GM10266 (cell line): ENCODE measurements around the gene ZNF107.
"Not testable (repeated sequence)": the region's sequence is repeated elsewhere in the genome, so short reads cannot be mapped to it uniquely, and the experiment has no call there.

Source experiments
- DNase-seq: peaks from one replicate; pipeline ENCODE4 v3.0.0; 2012; ENCODE audit errors: extremely low spot score
- TF ChIP-seq, protein P1 (sequence below): IDR thresholded peaks from 2 replicates; pipeline ENCODE4 v1.5.1; 2012; ENCODE audit warnings: mild to moderate bottlenecking, low read depth; ENCODE audit not compliant: control insufficient read depth, insufficient read depth; ENCODE audit errors: missing control alignments

ZNF107 gene

DNA sequence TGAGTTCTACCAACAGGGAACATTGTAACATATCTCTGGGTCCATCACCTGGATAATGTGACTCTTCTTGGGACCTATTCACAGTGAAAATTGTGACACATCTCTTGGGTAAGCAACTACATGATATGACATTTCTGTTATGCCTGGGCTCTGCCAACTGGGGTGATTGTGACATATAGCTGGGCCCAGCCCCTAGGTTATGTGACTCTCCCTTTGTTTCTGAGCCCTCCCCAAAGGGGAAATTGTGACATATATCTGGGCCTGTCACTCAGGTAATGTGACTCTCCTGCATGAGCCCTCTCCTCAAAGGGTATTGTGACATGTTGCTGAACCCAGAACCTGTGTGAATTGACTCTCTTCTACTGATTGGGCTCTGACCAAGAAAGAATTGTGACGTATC lies 22.4 kb upstream of the ZNF107 start:
- DNase-seq, result no peak
- TF ChIP-seq, protein P1, sequence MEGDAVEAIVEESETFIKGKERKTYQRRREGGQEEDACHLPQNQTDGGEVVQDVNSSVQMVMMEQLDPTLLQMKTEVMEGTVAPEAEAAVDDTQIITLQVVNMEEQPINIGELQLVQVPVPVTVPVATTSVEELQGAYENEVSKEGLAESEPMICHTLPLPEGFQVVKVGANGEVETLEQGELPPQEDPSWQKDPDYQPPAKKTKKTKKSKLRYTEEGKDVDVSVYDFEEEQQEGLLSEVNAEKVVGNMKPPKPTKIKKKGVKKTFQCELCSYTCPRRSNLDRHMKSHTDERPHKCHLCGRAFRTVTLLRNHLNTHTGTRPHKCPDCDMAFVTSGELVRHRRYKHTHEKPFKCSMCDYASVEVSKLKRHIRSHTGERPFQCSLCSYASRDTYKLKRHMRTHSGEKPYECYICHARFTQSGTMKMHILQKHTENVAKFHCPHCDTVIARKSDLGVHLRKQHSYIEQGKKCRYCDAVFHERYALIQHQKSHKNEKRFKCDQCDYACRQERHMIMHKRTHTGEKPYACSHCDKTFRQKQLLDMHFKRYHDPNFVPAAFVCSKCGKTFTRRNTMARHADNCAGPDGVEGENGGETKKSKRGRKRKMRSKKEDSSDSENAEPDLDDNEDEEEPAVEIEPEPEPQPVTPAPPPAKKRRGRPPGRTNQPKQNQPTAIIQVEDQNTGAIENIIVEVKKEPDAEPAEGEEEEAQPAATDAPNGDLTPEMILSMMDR, result no peak

DNA sequence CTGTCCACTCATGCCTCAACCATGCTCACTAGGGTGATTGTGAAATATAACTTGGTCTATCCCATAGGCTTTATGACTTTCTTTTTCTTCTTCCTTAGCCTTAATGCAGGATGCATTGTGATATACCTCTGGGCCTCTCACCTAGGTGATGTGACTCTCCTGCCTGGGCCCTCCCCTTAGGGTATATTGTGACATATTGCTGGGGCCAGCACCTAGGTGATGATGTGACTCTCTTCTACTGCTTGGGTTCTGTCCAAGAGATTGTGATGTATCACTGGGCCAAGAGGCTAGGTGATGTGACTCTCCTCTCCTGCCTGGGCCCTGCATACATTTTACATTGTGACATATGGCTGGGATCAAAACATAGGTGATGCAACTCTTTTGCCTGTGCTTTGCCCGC lies 14.7 kb upstream of the ZNF107 start:
- TF ChIP-seq, protein P1, result no peak

DNA sequence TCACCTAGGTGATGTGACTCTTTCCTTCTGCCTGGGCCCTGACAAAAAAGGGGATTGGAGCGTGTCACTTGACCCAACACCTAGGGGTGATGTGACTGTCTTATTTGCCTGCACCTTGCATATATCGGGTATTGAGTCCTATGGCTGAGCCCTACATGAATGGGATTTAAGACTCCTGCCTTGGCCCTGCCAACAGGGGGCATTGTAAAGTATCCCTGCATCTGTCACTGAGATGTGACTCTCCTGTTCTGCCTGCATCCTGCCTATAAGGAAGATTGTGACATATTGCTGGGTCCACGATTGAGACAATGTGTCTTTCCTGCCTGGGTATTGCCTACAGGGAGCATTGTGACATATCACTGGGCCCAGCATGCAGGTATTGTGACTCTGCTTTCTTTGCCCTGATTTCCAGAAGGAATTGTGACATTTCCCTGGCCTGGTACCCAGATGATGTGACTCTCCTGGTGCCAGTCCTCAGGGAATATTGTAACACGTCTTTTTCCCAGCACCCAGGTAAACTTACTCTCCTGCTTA lies 14.2 kb upstream of the ZNF107 start:
- DNase-seq, result no peak
- TF ChIP-seq, protein P1, result no peak

More for the DNA sequence above, 14.7 kb upstream of the ZNF107 start:
- no peak for DNase-seq

DNA sequence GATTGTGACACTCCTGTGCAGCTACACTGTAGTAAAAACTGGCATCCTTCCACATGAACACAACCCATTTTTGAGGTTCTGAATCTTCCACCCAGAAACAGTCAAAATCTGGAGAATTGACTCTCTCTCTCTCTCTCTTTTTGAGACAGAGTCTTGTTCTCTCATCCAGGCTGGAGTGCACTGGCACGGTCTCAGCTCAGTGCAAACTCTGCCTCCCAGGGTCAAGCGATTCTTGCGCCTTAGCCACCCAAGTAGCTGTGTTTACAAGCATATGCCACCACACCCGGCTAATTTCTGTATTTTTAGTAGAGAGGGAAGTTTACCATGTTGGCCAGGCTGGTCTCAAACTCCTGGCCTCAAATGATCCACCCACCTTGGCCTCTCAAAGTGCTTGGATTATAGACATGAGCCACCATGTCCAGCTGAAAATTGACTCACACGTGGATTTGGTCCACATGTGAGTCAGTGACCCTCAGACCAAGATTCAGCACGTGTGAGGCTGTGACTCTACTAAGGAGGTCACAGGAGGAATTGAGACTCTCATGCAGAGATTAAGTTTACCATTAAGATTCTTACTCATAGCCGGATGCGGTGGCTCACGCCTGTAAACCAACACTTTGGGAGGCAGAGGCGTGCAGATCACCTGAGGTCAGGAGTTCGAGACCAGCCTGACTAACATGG lies 12.1 kb upstream of the ZNF107 start:
- TF ChIP-seq, protein P1, result no peak
- DNase-seq, result no peak

DNA sequence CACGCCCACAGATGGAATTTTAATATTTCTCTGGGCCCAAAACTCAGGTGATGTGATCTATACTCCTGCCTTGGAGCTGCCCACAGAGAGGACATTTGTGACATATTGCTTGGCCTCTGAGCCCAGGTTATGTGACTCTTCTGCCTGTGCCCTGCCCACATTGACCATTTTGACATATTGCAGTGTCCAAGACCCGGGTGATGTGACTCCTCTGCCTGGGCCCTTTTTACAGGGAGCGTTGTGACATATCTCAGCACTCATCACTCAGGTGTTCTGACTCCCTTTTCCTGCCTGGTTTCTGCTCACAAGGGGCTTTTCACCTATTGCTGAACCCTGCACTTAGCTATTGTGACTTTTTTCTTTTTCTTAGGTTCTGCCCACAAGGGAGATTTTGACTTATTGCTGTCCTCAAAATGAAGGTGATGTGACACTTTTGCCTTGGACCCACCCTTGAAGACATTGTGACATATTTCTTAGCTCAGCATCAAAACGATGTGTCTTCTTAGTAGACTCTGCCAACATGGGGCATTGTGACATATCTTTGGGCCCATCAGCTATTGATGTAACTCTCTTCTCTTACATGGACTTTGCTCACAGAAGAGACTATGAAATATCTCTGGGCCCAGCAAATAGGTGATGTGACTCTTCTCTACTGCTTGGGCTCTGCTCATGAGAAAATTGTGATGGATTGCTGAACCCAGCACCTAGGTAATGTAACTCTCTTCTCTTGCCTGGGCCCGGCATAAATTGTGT lies 11.0 kb upstream of the ZNF107 start:
- DNase-seq, result no peak
- TF ChIP-seq, protein P1, result no peak

DNA sequence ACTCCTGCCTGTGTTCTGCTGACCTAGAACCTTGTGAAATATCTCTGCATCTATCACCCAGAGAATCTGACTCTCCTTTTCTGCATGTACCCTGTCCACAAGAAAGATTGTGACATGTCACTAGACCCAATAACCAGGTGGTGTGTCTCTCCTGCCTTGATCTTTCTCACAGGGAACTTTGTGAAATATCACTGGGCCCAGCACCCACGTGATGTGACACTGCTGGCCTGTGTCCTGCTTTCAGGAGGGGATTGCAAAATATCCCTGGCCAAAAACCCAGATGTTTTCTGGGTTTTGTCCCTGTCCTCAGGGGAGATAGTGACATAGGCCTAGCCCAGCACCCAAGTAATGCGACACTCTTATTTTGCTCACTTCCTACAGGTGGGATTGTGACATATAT lies 10.1 kb upstream of the ZNF107 start:
- no peak for DNase-seq
- TF ChIP-seq, protein P1, result no peak

DNA sequence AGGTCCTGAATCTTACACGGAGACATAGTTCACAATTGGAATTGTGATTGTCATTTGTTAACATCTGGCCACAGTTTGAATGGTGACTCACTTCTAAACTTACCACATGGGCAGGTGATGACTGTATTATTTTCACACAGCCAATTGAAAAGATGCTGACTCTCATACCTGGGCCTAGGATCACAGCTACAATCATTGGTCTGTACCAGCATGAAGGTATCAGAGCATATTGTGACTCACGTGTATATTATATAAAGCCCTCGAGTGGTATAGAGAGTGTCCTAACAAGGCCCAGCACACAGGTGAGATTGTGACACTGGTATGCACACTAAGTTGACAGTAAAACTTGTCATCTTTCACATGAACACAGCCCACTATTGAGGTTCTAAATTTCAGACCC lies 9.4 kb upstream of the ZNF107 start:
- DNase-seq, result no peak
- TF ChIP-seq, protein P1, result no peak

DNA sequence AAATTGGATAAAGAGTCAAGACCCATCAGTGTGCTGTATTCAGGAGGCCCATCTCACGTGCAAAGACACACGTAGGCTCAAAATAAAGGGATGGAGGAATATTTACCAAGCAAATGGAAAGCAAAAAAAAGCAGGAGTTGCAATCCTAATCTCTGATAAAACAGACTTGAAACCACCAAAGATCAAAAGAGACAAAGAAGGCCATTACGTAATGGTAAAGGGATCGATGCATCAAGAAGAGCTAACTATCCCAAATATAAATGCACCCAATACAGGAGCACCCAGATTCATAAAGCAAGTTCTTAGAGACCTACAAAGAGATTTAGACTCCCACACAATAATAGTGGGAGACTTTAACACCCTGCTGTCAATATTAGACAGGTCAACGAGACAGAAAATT lies 3.8 kb upstream of the ZNF107 start:
- DNase-seq, result not testable (repeated sequence)
